Measurements from ENCODE around the gene TRAIP.
A peak's percentile ranks its signal among the peaks of the same experiment; 100 is the strongest.
"Not testable (repeated sequence)": the region's sequence is repeated elsewhere in the genome, so short reads cannot be mapped to it uniquely, and the experiment has no call there.

The TRAIP gene

DNA sequence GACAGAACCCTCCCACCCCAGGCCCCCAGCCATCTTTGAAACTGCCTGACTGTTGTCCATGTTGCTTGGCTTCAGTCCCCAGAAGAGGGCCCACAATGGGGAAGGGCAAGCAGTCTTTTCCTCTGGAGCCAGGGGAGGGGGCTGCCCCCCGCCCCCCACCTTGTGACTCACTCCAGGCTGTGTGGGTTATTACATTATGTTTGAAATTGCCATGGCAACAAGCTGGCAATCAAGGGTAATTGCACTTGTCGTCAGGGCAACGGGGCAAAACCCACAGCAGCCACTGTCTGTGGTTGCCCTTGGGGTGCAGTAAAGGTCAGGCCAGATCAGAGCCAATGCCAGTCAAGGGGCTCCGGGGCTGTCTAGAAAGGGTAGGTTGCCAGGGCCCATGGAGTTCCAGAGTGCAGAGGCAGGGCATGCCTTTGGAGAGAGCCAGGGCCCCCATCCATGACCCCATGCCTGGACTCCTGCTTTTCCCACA, 16.5 kb upstream of the TRAIP start:
- DNase-seq, result peak; percentile 8 to 32 (median 18)

- DNase-seq, result no peak
Measured at GRCh38 chr3:49871531-49872153, 15.3 kb upstream of the TRAIP start.

DNA sequence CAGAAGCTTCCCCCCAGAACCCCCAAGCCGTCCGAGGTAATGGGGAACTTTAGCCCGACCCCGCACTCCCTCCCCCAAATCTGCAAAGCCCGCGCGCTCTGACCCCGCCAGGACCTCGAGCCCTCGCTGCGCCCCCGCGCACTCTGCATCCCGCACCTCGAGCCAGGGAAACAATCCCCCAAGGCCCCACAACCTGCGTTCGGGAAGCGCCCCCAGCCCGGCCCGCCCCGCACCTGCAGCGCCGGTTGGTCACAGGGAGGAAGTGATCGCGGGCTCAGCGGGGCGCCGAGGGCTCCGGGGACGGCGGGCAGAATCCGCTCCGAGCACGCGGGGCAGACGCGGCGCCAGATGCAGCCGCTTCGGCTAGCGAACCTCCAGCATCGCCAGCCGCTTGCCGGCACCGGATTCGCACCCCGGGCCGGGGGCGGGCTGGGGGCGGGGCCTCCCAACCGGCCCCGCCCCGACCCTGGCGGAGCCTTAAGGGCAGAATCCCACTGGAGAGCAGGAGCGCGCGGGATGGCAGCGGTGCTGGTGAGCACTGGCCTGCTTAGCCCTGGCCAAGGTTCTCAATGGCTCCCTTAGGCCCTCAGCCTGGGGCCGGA, 13.3 kb upstream of the TRAIP start, which contains the start of gene CAMKV:
Gene CAMKV, minus strand, starts transcription at position 382 of the 602 bp plus-strand sequence. CDS start 7,518 bp downstream, outside the sequence.
- DNase-seq, result peak in 2 of 3 donors; percentile 15 to 27

DNA sequence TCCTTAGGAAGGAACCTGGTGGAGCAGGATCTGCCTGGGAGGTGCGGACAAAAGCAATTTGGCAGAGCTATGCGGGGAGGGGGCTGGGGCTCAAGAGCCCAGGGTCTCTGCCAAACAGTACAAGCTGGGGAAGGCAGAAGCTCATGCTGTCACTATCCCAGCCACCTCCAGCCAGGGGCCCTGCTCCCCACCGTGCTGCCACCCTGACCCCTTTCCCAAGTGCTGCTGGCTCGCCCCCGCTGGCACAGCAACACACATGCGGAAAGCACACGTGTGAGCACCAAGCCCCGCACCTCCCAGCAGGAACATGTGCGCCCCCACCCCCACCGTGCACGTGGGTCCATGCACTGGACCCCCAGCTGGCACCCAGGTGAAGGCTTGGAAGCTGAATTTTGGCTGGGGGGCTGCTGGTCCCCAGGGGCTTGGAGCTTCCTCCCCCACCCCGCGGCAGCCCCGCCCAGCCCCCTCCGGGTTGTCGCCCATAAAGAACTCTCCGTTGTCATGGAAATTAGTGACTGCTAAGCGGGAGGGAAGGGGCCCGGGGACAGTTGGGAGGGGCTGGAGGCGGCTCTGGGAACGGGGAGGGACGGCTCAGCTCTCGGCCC, 12.6 kb upstream of the TRAIP start:
- DNase-seq, result no peak

- DNase-seq, result peak; percentile 25 to 51 (median 37)
Measured at GRCh38 chr3:49867871-49868321, 11.5 kb upstream of the TRAIP start.

DNA sequence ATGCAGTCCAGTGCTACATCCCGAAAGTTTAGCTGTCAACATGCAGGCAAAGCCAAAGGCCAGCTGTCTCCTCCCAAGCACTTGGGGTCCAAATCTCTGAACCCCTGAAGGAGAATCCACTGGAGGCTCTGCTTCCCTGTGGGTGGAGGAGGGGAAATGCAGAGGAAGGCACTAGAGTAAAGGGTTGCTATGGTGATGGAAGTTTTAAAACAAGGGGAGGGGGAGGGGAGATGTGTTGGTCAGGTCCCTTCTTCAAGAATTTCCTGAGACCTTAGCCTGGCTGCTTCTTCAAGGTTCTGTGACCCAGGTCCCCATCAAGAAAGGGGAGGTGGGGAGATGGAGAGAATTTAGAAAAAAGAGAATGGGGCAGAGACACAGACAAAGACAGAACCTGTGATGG, 11.0 kb upstream of the TRAIP start:
- DNase-seq, result no peak

DNA sequence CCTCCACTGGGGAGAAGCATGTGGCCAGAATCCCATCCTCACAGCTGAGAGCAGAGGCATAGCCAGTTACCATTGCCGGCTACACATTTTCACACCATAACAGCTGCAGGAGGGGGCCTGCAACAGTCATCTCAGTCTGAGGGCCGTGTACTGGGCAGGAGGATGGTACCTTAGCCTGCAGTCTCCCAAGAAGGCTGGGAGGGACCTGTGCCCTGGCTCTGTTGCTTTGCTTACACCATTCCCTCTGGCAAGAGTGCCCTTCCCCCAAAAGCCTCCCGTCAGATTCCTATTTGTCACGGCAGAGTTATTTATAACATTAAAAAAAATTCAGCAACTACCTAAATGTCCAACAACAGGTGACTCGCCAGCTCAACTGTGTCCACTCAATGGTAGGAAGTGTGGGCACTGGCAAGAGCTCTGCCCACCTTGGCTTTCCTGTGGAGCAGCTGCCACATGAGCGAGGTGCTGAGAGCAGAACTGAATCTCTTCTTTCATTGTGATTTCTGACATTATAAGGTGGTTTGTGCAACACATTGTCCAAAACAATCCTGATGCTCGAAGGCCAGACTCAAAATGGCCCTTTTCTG, 8.9 kb upstream of the TRAIP start:
- DNase-seq, result no peak

GRCh38 chr3:49864505-49864904, 8.1 kb upstream of the TRAIP start:
- DNase-seq, result no peak

GRCh38 chr3:49859576-49860305, 3.4 kb upstream of the TRAIP start:
- DNase-seq, result no peak

- no peak for DNase-seq
Measured at GRCh38 chr3:49855662-49856061, 702 bp downstream of the TRAIP start.

- DNase-seq, result no peak
Measured at GRCh38 chr3:49845694-49846093, 10.7 kb downstream of the TRAIP start.

DNA sequence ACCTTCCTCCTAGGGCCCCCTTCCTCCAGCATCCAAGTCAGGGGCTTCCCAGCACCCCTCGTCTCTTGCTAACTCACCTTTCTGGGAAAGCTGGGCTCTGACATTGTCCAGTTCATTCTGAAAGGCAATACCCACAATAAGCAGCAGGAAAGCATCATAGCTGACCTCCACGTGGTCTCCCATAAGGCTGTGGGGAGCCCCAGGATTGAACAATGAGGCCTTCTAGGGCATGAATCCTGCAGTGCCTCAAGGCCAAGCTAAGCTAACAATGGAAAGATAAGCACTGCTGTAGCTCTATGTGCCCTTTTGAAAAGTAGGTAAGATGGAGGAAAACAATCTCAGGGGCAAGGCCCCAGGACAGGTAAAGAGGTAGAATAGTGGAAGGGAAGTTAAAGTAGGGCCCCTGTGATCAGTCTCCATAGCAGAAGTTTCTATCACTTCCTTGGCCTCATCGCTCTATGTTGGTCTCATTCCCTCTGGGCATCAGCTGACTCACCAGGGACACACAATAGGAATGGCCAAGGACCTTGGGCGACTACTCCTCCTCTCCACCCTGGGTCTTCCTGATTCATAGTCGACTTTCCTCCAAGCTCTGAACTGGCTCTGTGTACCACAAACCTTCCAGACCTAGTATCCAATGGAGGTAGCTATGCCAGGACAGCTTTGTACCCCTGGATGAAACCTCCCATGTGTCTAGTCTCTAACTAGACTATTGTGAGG, 11.7 kb downstream of the TRAIP start:
- no peak for DNase-seq

DNA sequence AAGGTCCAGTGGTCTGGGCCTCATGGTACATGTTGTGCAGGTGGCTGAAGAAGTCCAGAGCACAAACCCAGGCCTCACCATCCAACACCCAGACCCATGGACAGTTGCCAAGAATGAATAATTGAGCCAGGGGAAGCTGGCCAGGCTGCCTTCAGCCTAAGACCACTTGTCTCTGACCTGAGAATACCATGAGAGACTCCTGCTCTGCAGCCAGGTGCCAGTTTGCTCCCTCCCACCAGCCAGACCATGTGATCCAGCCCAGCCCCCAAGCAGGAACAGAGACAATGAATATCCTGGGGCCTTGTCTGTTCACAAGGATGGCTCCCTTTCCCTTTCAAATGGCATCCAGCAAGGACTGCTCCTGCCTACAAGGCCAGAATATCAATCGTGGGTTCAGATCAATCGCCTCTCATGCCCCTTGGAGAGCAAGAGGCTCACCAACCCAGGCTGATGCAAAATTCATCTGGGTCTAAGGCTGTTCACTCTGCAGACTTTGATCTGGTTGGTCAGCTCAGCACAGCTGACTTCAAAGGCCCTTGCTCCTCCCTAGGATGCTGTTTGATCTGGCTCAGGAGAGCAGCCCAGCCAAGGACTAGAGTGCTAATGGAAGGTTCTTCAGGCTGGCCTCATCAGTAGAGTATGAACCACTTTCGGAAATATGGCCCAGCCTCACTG, 13.4 kb downstream of the TRAIP start:
- DNase-seq, result no peak

DNA sequence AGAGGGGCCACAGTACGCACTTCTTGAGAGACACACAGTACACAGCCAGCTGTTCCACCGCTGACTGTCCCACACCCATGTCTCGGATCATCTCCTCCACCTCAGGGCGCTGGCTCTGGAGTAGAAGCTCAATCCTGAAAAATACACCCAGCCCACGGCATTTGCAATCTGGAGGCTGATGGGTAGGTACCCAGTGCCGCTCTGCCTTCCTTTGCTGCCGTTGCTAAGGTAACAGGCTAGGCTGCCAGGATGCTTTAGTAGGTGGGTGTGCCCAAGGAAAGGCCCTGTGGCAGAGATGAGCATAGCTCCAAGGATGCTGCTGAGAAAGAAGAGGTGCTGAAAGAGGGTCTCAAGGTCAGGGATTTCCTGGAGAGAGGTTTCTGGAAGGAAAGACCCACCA, 14.6 kb downstream of the TRAIP start:
- DNase-seq, result no peak

GRCh38 chr3:49841126-49841696, 15.2 kb downstream of the TRAIP start:
- peak in 1 of 3 donors; percentile 10 for DNase-seq

DNA sequence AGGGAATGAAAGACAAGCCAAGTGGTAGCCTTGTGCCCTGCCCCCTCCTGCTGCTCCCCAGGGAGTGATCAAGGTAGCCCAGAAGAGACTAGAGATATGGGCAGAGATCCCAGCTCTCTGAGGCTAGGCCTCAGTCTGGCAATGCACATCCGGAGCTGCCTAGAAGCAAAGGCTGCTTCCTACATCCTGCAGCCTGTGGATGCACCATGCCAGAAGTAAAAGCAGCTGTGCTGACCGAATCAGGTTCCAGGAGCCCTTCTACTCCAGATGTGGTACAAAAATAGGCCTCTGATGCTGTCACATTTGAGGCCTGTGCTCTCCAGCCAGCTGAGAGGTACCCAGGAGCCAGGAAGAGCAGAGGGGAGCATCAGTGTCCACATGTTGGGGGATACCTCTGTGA, 16.0 kb downstream of the TRAIP start:
- DNase-seq, result no peak

DNA sequence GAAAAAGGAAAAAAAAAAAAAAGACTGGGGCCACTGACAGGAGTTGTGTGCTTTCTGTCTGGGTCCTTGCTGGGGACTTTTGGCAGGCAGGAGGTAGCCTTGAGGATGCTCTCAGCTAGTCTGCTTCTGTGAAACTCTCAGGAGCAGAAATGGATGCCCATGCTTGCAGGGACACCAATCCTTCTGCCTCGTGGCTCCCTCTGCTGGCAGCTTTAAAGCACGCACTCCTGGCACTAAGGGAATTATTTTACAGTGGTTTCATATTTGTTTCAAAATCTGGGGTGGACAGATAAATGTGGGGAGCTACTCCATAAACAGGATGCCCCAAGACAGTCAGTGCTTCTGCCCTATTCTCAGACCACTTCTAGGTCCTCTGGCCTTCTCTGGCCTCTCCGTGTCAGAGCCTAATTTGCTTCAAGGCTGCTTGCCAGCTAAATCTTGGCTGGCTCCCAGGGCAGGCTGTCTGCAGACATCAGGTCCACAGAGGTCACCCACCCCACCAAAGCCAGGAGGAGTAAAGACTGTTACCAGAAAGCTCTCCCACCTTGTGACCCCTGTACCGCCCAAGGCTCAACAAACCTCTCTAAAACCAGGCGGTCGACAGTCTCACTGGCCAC, 17.1 kb downstream of the TRAIP start:
- DNase-seq, result peak; percentile 86 to 91 (median 91)

GRCh38 chr3:49831341-49831740, 25.0 kb downstream of the TRAIP start:
- DNase-seq, result no peak

DNA sequence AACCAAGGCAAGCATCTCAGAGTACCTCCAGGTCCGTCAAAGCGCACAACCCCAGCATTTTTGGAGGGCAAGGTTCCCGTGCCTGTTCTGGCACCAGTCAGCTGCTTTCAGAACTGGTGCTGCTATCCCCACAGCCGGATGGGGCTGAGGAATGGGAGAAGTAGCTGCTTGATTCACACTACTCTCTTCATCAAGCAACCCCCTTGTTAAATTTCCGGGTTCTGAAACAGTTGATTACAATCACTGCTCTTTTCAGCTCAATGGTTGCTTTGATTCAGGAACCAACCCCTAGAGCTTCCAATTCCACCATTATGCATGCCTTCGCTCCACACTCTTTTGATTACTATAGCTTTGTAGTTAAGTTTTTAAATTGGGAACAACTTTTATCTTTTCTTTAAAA, 30.3 kb downstream of the TRAIP start:
- DNase-seq, result no peak

- not testable (repeated sequence) for DNase-seq
Measured at GRCh38 chr3:49823131-49823530, 33.2 kb downstream of the TRAIP start.

Measured in suppressor macrophage treated with lipopolysaccharide for 1 hour (primary cell).